H1 (cell line): ENCODE results near the gene CEP85. TPM values are rescaled to one million over a fixed set of nuclear protein-coding genes. Genes with fewer than 3 reads are reported as not detected.

Source experiments
- CTCF ChIA-PET: fragments of 300-600 bp; sonication (Branson Sonifier 250); formaldehyde crosslinking; loops from one replicate; lab custom pipeline; 2021; ENCODE audit not compliant: partially characterized antibody; lab: Charles Lee
- POLR2A ChIA-PET: fragments of 300-600 bp; sonication (Branson Sonifier 250); formaldehyde crosslinking; loops from one replicate; lab custom pipeline; 2021; ENCODE audit warnings: inconsistent platforms; ENCODE audit not compliant: partially characterized antibody; lab: Charles Lee
- DNase-seq, 2 experiments: peaks; one replicate each; pipeline versions ENCODE4 v3.0.0 to v3.0.0-alpha.2; 2010 to 2022; ENCODE audit warnings: low spot score in 2 of 2, low read depth in 1 of 2, mixed read lengths in 1 of 2
- FAIRE-seq: peaks from 2 replicates; lab custom pipeline; 2011; peaks lifted over from hg19 to GRCh38; lab: Jason Lieb, UNC
- H2AFZ ChIP-seq: 2 replicates; pipeline ENCODE4 v1.8.1; 2012; ENCODE audit warnings: low read length, inconsistent platforms
- H2AK5ac ChIP-seq: 2 replicates; pipeline ENCODE4 v1.6.1; 2013; ENCODE audit warnings: low read depth, low read length
- H2BK120ac ChIP-seq: replicated peaks from 2 replicates; pipeline ENCODE3; 2013; ENCODE audit warnings: low read depth, low read length, inconsistent platforms
- H2BK12ac ChIP-seq: 2 replicates; pipeline ENCODE4 v1.6.1; 2013; ENCODE audit warnings: low read depth, low read length
- H2BK15ac ChIP-seq: 2 replicates; pipeline ENCODE4 v1.6.1; 2013; ENCODE audit warnings: low read length
- H2BK20ac ChIP-seq: 2 replicates; pipeline ENCODE4 v1.6.1; 2013; ENCODE audit warnings: low read length
- H2BK5ac ChIP-seq: 2 replicates; pipeline ENCODE4 v1.6.1; 2013; ENCODE audit warnings: low read depth, low read length
- H3K14ac ChIP-seq: 2 replicates; pipeline ENCODE4 v1.6.1; 2013; ENCODE audit warnings: inconsistent platforms; ENCODE audit not compliant: insufficient read length
- H3K18ac ChIP-seq: 2 replicates; pipeline ENCODE4 v1.6.1; 2013; ENCODE audit warnings: low read length; ENCODE audit errors: extremely low read depth
- H3K23ac ChIP-seq: 2 replicates; pipeline ENCODE4 v1.6.1; 2013; ENCODE audit warnings: inconsistent platforms; ENCODE audit not compliant: insufficient read length
- H3K23me2 ChIP-seq: 2 replicates; pipeline ENCODE4 v1.6.1; 2013; ENCODE audit warnings: low read depth, low read length
- H3K27ac ChIP-seq: 2 replicates; pipeline ENCODE4 v1.6.1; 2011; ENCODE audit warnings: low read depth, low read length, inconsistent platforms
- H3K27me3 ChIP-seq, 4 experiments: replicated peaks in 1 of 4; 1 replicate in 1 of 4; 2 replicates in 3 of 4; pipeline versions ENCODE4 v1.6.1 to v1.8.1; 2011 to 2013; ENCODE audit warnings: low read length in 3 of 4, mild to moderate bottlenecking in 3 of 4, inconsistent platforms in 2 of 4, mixed read lengths in 2 of 4, moderate library complexity in 1 of 4; ENCODE audit not compliant: control insufficient read depth in 3 of 4, insufficient read depth in 3 of 4; ENCODE audit errors: extremely low read depth in 1 of 4
- H3K36me3 ChIP-seq, 4 experiments: 2 replicates each; pipeline versions ENCODE4 v1.6.1 to v1.8.1; 2011 to 2013; ENCODE audit warnings: mild to moderate bottlenecking in 4 of 4, low read length in 3 of 4, moderate library complexity in 2 of 4, control low read depth in 1 of 4, inconsistent platforms in 1 of 4; ENCODE audit not compliant: insufficient read depth in 4 of 4, control insufficient read depth in 2 of 4
- H3K4ac ChIP-seq: replicated peaks from 2 replicates; pipeline ENCODE3; 2013; ENCODE audit warnings: low read length, low read depth, mixed read lengths, inconsistent platforms; ENCODE audit not compliant: insufficient read length
- H3K4me1 ChIP-seq, 4 experiments: replicated peaks in 1 of 4; 1 replicate in 1 of 4; 2 replicates in 3 of 4; pipeline versions ENCODE4 v1.6.1 to v1.8.1; 2011 to 2013; ENCODE audit warnings: low read length in 3 of 4, inconsistent platforms in 2 of 4, mixed read lengths in 1 of 4; ENCODE audit not compliant: insufficient read depth in 4 of 4, control insufficient read depth in 3 of 4
- H3K4me2 ChIP-seq, 2 experiments: 2 replicates each; pipeline versions ENCODE4 v1.6.1 to v1.8.1; 2011 to 2013; ENCODE audit warnings: low read depth in 2 of 2, low read length in 2 of 2, control low read depth in 1 of 2, inconsistent platforms in 1 of 2, mild to moderate bottlenecking in 1 of 2; ENCODE audit not compliant: insufficient read depth in 1 of 2
- H3K4me3 ChIP-seq, 4 experiments: fragments of 200-600, 300-600 bp in 1 of 4; sonication (generic), shearing (Covaris generic), sonication (Bioruptor Twin) in 1 of 4; 2 replicates each; pipeline versions ENCODE4 v1.5.1 to v1.8.1; 2011 to 2016; ENCODE audit warnings: low read length in 4 of 4, low read depth in 3 of 4, control low read depth in 2 of 4, inconsistent platforms in 2 of 4, mild to moderate bottlenecking in 2 of 4, mixed read lengths in 1 of 4, moderate library complexity in 1 of 4; ENCODE audit not compliant: insufficient read depth in 2 of 4; ENCODE audit errors: extremely low read depth in 1 of 4
- H3K56ac ChIP-seq: replicated peaks from 2 replicates; pipeline ENCODE3; 2013; ENCODE audit warnings: low read depth, mild to moderate bottlenecking, mixed read lengths, low read length, inconsistent platforms; ENCODE audit not compliant: insufficient read length
- H3K79me1 ChIP-seq: 2 replicates; pipeline ENCODE4 v1.6.1; 2013; ENCODE audit warnings: low read depth, low read length, control low read depth
- H3K79me2 ChIP-seq, 2 experiments: 2 replicates each; pipeline versions ENCODE4 v1.6.1 to v1.8.1; 2012 to 2013; ENCODE audit warnings: low read length in 2 of 2, mild to moderate bottlenecking in 2 of 2, inconsistent platforms in 1 of 2; ENCODE audit not compliant: insufficient read depth in 2 of 2, control insufficient read depth in 1 of 2
- H3K9ac ChIP-seq, 4 experiments: replicated peaks in 1 of 4; 1 replicate in 1 of 4; 2 replicates in 3 of 4; pipeline versions ENCODE4 v1.6.1 to v1.8.1; 2011 to 2013; ENCODE audit warnings: low read depth in 3 of 4, low read length in 3 of 4, control low read depth in 2 of 4, mild to moderate bottlenecking in 2 of 4, moderate library complexity in 2 of 4, inconsistent platforms in 1 of 4; ENCODE audit errors: extremely low read depth in 1 of 4
- H3K9me3 ChIP-seq, 2 experiments: 2 replicates each; pipeline versions ENCODE4 v1.6.1 to v1.8.1; 2012 to 2013; ENCODE audit warnings: mild to moderate bottlenecking in 2 of 2, moderate library complexity in 2 of 2, control low read depth in 1 of 2, inconsistent platforms in 1 of 2, low read depth in 1 of 2, low read length in 1 of 2, mixed read lengths in 1 of 2; ENCODE audit not compliant: insufficient read depth in 2 of 2
- H4K20me1 ChIP-seq, 2 experiments: replicated peaks in 1 of 2; 2 replicates each; pipeline versions ENCODE3 to v1.8.1; 2011 to 2013; ENCODE audit warnings: inconsistent platforms in 2 of 2, low read length in 2 of 2, mild to moderate bottlenecking in 1 of 2; ENCODE audit not compliant: insufficient read depth in 2 of 2, control insufficient read depth in 1 of 2
- H4K5ac ChIP-seq: 2 replicates; pipeline ENCODE4 v1.6.1; 2013; ENCODE audit warnings: low read length, low read depth, mixed read lengths, inconsistent platforms; ENCODE audit not compliant: insufficient read length
- H4K8ac ChIP-seq: 2 replicates; pipeline ENCODE4 v1.8.0; 2013; ENCODE audit warnings: mild to moderate bottlenecking, moderate library complexity, low read length, inconsistent platforms; ENCODE audit not compliant: insufficient read depth; ENCODE audit errors: extremely low read depth
- H4K91ac ChIP-seq: replicated peaks from 2 replicates; pipeline ENCODE3; 2013; ENCODE audit warnings: low read length, mixed read lengths, inconsistent platforms; ENCODE audit not compliant: insufficient read length
- CTBP2 ChIP-seq: IDR thresholded peaks from 2 replicates; pipeline ENCODE4 v1.7.0; 2011; ENCODE audit warnings: borderline replicate concordance, mild to moderate bottlenecking, moderate library complexity, mixed read lengths, low read length; ENCODE audit not compliant: insufficient read depth, insufficient read length
- EZH2 ChIP-seq: fragments of 200-600 bp; sonication (generic); IDR thresholded peaks from 2 replicates; pipeline ENCODE4 v1.7.1; 2012; ENCODE audit warnings: low read depth, mild to moderate bottlenecking, moderate library complexity, low read length, inconsistent platforms; ENCODE audit not compliant: severe bottlenecking
- KDM4A ChIP-seq: IDR thresholded peaks from one replicate; pipeline ENCODE4 v1.7.1; 2012; ENCODE audit warnings: low read depth, mild to moderate bottlenecking, moderate library complexity, low read length, inconsistent platforms; ENCODE audit not compliant: severe bottlenecking
- RNF2 ChIP-seq: fragments of 200-900, 300-1000 bp; sonication (generic); IDR thresholded peaks from 2 replicates; pipeline ENCODE4 v1.7.1; 2016; ENCODE audit warnings: borderline replicate concordance, low read depth, mild to moderate bottlenecking, antibody characterized with exemption, low read length; ENCODE audit not compliant: poor library complexity, severe bottlenecking; ENCODE audit errors: missing control alignments
- SIN3A ChIP-seq, 2 experiments: IDR thresholded peaks in 1 of 2; conservative IDR thresholded peaks in 1 of 2; 2 replicates each; pipeline ENCODE4 v1.6.1; 2011 to 2012; ENCODE audit warnings: low read length in 2 of 2, improper control_type of control experiment in 1 of 2, low read depth in 1 of 2, mild to moderate bottlenecking in 1 of 2
- SP4 ChIP-seq: IDR thresholded peaks from 2 replicates; pipeline ENCODE4 v1.6.1; 2012; ENCODE audit warnings: low read length, inconsistent platforms
- WGBS, 2 experiments: shearing (Covaris generic) in 1 of 2; methylation state at CpG; one replicate each; pipeline versions ENCODE4 v1.1.6 to v1.1.7; 2013 to 2015; ENCODE audit warnings: low lambda C conversion rate in 2 of 2, mixed read lengths in 2 of 2, inconsistent platforms in 1 of 2, low coverage in 1 of 2, missing lambda C conversion rate in 1 of 2; ENCODE audit not compliant: insufficient replicate concordance in 2 of 2, insufficient coverage in 1 of 2, insufficient read length in 1 of 2; ENCODE audit errors: extremely low coverage in 1 of 2, missing lambda C conversion rate in 1 of 2; 5-methylcytosine and 5-hydroxymethylcytosine counted together
- polyA plus RNA-seq, 7 experiments: library from polyadenylated mRNA; depleted of rRNA in 3 of 7; stranded (reverse) in 5 of 7; unstranded in 2 of 7; fragments of >200 nt in 5 of 7; fragments of 200-250 nt in 2 of 7; gene quantifications; 1 replicate in 5 of 7; 2 replicates in 1 of 7; 4 replicates in 1 of 7; pipeline versions ENCODE4 v1.2.1 to v1.2.3, GENCODE V29; 2011 to 2013; ENCODE audit warnings: missing spikeins in 2 of 7, mixed read lengths in 2 of 7
- total RNA-seq: library from RNA; stranded (reverse); fragmentation: NEBNext Ultra II Directional; extraction: Animal tissue kit (Norgen Biotek cat#: 25700); gene quantifications from 2 replicates; pipeline ENCODE4 v1.2.1, GENCODE V29; 2021

Gene CEP85
- total and polyA plus RNA-seq, 2 of the 8 experiments (the other 6 are each of a cell fraction or from before 2014, with no cell fraction given) = 40.4 to 43.7 TPM

- Histone ChIP-seq H2BK120ac (no peak overlapping the region), H2BK12ac (no peak overlapping the region), H4K91ac (no peak overlapping the region), H3K36me3 (no peaks in the 10 kb centered on the region), H3K27me3 (no peaks in the 10 kb centered on the region; a peak in 2 of 7 replicates), H2BK20ac (no peak overlapping the region), H4K8ac (no peak overlapping the region), H3K23me2 (no peaks in the 10 kb centered on the region), H3K14ac (no peak overlapping the region), H3K4ac (no peak overlapping the region), H3K18ac (no peak overlapping the region), H3K79me2 (no peaks in the 10 kb centered on the region), H2BK15ac (no peak overlapping the region), H2AFZ (no peak overlapping the region), H2BK5ac (no peak overlapping the region), H3K9ac (no peak overlapping the region), H3K23ac (no peak overlapping the region), H3K4me2 (no peak overlapping the region), H3K4me3 (no peak overlapping the region), H2AK5ac (no peak overlapping the region), H3K4me1 (no peaks in the 10 kb centered on the region; a peak in 1 of 7 replicates), H3K56ac (no peak overlapping the region), H3K27ac (no peak overlapping the region), H3K79me1 (no peaks in the 10 kb centered on the region), H3K9me3 (no peaks in the 10 kb centered on the region), H4K5ac (no peak overlapping the region), H4K20me1 (no peaks in the 10 kb centered on the region)
- 90% methylated on average over 10 of the region's 11 CpGs; no CpG with 5 or more reads in 1 of the 2 experiments for WGBS, 2 experiments
- DNase-seq = no peak
- no peak for TF ChIP-seq SP4
- no peak for TF ChIP-seq CTBP2
- TF ChIP-seq RNF2 = no peak
- no peak for TF ChIP-seq KDM4A
- TF ChIP-seq SIN3A (conservative IDR thresholded peaks at IDR 0.05 in 1 of 2, IDR thresholded peaks at IDR 0.05 in 1 of 2; ENCODE audit: low read depth in 1 of 2, low read length in 2 of 2) = no peak
- no peak for TF ChIP-seq EZH2
- no peak for FAIRE-seq
- CTCF ChIA-PET = interaction anchor here (4.2 kb wide), 1 partner anchor 16 kb away, joined by 29 read pairs; the partner anchor contains the start of gene CEP85
- POLR2A ChIA-PET = no interaction called here
These were observed 15.0 kb upstream of the CEP85 start for GRCh38 chr1:26218906-26219494.
